Uterus (tissue), 2 donors: ENCODE data around the gene AGXT2.

Source experiments
- POLR2A ChIP-seq, 2 donors: fragments of 450-650 bp; IDR thresholded peaks; one replicate each; pipeline ENCODE4 v1.6.1; 2016; ENCODE audit warnings: antibody characterized with exemption in 2 of 2, mild to moderate bottlenecking in 1 of 2, moderate library complexity in 1 of 2
- TF ChIP-seq, protein P1 (sequence below), 4 experiments: fragments of 200-600 bp in 2 of 4; fragments of 450-650 bp in 2 of 4; sonication (generic) in 2 of 4; IDR thresholded peaks; one replicate each; pipeline ENCODE4 v1.5.1; 2016 to 2019; ENCODE audit warnings: antibody characterized with exemption in 4 of 4, mild to moderate bottlenecking in 2 of 4, moderate library complexity in 1 of 4

DNA sequence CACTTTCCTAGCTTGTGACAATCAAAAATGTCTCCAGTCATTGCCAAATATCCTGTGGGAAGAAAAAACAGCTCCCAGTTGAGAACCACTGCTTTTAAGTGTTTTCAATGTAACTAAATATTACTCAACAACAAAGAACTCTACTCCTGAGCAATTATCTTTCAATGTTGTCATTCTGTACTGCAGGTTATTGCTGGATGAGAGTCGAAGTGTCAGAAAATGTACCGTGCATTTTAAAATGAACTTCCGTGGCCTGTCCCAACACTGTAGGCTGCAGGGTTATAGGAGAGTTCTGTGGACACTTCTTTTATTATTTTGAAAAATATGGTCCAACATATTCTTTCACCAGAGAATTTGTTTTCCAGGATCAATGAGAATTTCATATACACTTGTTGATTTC, 34.8 kb upstream of the AGXT2 start:
- TF ChIP-seq, protein P1, sequence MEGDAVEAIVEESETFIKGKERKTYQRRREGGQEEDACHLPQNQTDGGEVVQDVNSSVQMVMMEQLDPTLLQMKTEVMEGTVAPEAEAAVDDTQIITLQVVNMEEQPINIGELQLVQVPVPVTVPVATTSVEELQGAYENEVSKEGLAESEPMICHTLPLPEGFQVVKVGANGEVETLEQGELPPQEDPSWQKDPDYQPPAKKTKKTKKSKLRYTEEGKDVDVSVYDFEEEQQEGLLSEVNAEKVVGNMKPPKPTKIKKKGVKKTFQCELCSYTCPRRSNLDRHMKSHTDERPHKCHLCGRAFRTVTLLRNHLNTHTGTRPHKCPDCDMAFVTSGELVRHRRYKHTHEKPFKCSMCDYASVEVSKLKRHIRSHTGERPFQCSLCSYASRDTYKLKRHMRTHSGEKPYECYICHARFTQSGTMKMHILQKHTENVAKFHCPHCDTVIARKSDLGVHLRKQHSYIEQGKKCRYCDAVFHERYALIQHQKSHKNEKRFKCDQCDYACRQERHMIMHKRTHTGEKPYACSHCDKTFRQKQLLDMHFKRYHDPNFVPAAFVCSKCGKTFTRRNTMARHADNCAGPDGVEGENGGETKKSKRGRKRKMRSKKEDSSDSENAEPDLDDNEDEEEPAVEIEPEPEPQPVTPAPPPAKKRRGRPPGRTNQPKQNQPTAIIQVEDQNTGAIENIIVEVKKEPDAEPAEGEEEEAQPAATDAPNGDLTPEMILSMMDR (IDR thresholded peaks at IDR 0.05), result no peak
- no peak for TF ChIP-seq POLR2A (IDR thresholded peaks at IDR 0.05)
